ENCODE measurements around the gene RPL10.
A peak's percentile ranks its signal among the peaks of the same experiment; 100 is the strongest.

RPL10 gene

DNA sequence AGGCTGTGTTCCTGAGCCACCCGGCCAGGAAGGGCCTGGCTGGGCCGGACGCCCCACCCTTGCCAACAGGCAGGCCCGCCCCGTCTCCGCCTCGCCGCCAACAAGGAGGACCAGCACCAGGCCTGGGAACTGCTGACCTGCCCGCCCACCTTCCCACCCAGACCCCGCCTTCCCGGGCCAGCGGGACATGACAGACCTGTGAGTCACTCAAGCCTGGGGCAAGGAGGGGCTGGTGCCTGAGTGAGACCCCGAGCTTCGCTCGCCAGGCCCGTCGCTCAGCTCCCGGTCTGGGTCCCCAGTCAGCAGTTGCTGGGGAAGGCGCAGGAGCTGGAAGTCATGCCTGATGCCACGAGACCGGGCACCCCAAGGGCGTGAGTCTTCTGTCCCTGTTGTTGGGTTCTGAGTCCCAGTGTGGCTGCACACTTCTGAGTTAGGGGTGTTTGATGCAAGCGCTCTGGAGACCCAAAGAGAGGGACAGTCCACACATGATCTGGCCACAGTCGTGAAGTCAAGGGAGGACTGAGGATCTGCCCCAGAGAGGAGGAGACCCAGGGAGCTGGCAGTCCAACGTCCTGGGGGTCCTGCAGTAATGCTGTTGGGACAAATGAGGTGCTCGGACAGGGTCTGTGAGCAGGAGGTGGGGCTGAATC, 11.2 kb downstream of the RPL10 start, which contains the start of gene DNASE1L1:
Gene DNASE1L1, minus strand, starts transcription at position 33 of the 650 bp plus-strand sequence. CDS start 3,686 bp downstream, outside the sequence.
- in situ Hi-C loops (cut with MboI; ENCODE audit: low pct_unique_long_range_greater_than_20kb, low sequenced_read_pairs, unreplicated experiment): no loop called here
- peak; percentile 58 for DNase-seq (ENCODE audit: low spot score)
- TF ChIP-seq, protein P1, sequence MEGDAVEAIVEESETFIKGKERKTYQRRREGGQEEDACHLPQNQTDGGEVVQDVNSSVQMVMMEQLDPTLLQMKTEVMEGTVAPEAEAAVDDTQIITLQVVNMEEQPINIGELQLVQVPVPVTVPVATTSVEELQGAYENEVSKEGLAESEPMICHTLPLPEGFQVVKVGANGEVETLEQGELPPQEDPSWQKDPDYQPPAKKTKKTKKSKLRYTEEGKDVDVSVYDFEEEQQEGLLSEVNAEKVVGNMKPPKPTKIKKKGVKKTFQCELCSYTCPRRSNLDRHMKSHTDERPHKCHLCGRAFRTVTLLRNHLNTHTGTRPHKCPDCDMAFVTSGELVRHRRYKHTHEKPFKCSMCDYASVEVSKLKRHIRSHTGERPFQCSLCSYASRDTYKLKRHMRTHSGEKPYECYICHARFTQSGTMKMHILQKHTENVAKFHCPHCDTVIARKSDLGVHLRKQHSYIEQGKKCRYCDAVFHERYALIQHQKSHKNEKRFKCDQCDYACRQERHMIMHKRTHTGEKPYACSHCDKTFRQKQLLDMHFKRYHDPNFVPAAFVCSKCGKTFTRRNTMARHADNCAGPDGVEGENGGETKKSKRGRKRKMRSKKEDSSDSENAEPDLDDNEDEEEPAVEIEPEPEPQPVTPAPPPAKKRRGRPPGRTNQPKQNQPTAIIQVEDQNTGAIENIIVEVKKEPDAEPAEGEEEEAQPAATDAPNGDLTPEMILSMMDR (IDR thresholded peaks at IDR 0.05; ENCODE audit: extremely low read depth, insufficient read depth, missing control alignments): no peak

DNA sequence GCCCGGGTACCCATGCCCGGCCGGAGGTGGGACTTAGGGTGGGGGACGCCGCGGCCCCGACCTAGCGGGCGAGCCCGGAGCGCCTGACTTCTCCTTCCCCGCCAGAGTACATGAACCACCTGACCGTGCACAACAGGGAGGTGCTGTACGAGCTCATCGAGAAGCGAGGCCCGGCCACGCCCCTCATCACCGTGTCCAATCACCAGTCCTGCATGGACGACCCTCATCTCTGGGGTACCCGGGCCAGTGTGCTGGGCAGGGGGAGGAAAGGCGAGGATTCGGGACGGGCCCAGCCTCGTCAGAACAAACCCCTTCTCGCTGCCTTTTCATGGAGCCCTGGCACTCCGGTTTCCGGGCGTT, 13.8 kb downstream of the RPL10 start:
- DNase-seq (ENCODE audit: low spot score): peak; percentile 79
- in situ Hi-C loops (cut with MboI; ENCODE audit: low pct_unique_long_range_greater_than_20kb, low sequenced_read_pairs, unreplicated experiment): no loop called here
- TF ChIP-seq, protein P1 (IDR thresholded peaks at IDR 0.05; ENCODE audit: extremely low read depth, insufficient read depth, missing control alignments): no peak

DNA sequence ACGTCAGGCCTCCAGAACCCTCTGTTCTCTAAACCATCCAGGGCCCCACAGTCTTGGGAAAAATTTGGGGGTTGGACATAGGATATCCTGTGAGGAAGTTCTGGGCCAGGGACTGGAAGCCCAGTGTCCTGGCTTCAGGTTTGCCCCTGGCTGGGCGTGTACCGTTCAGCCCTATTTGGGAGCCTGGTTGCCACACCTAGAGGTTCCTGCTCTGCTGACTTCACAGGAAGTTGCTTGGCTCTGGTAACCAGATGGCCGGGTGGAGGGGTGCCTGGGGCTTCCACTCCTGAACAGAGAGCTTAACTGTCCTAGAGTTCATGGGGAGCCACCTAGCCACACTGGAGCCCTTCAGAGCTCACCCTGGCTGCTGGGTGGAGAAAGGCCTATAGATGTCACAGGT, 14.3 kb downstream of the RPL10 start:
- TF ChIP-seq, protein P1 (IDR thresholded peaks at IDR 0.05; ENCODE audit: extremely low read depth, insufficient read depth, missing control alignments): no peak
- in situ Hi-C loops (cut with MboI; ENCODE audit: low pct_unique_long_range_greater_than_20kb, low sequenced_read_pairs, unreplicated experiment): no loop called here
- no peak for DNase-seq (ENCODE audit: low spot score)

DNA sequence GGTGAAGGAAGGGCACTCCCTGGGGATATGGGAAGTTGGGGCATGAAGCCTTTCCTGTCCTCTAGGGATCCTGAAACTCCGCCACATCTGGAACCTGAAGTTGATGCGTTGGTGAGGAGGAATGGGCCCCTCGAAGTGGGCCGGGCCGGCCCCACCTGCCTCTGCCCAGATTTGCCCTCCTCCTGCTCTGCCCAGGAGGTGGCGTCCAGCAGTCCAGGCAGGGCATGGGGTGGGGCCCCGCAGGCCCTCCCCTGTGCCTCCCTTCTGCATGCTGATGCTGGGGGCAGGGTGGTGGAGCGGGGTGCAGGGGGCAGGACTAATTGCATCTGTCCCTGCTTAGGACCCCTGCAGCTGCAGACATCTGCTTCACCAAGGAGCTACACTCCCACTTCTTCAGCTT, 15.0 kb downstream of the RPL10 start:
- TF ChIP-seq, protein P1 (IDR thresholded peaks at IDR 0.05; ENCODE audit: extremely low read depth, insufficient read depth, missing control alignments): no peak
- in situ Hi-C loops (cut with MboI; ENCODE audit: low pct_unique_long_range_greater_than_20kb, low sequenced_read_pairs, unreplicated experiment): no loop called here
- DNase-seq (ENCODE audit: low spot score): no peak

DNA sequence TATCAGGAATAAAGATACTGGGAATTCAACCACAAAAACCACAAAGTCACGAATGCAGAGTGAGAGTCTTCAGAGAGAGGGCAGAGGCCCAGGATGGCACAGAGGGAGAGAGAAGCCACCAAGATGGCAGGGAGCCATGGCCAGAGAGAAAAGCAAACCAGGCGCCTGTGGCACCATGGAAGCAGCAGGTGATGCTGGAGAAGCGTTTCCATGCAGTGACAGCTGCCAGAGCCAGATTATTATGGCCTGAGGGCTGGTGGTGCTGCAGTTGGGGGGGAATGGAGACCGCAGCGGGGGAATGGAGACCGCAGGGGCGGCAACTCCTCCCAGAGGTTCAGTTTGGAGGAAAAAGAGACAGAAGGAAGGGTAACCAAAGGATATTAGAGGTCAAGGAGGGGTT, 19.0 kb downstream of the RPL10 start:
- in situ Hi-C loops (cut with MboI; ENCODE audit: low pct_unique_long_range_greater_than_20kb, low sequenced_read_pairs, unreplicated experiment): no loop called here
- no peak for DNase-seq (ENCODE audit: low spot score)
- TF ChIP-seq, protein P1 (IDR thresholded peaks at IDR 0.05; ENCODE audit: extremely low read depth, insufficient read depth, missing control alignments): no peak

DNA sequence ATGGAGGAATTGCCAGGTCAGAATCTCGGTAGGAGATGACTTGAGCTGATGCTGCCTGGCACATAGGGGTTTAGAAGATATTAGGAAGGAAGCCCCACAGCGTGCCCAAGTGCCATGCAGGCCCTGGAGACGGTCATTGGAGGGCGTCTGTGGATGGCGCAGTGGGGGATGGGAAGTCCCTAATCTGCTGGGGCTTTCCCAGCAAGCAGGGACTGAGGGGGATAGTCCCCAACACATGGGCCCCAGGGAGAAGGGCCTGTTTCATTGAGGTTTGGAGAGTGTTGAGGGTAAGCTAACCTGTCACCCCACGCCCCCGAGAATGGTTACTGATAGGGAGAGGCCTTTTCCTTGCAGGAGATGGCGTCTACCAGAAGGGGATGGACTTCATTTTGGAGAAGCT, 21.0 kb downstream of the RPL10 start:
- TF ChIP-seq, protein P1 (IDR thresholded peaks at IDR 0.05; ENCODE audit: extremely low read depth, insufficient read depth, missing control alignments): no peak
- in situ Hi-C loops (cut with MboI; ENCODE audit: low pct_unique_long_range_greater_than_20kb, low sequenced_read_pairs, unreplicated experiment): no loop called here
- DNase-seq (ENCODE audit: low spot score): no peak

Data from GM13977 (cell line).